ENCODE results near the gene APAF1. TPM values are rescaled to one million over a fixed set of nuclear protein-coding genes. Genes with fewer than 3 reads are reported as not detected.

The APAF1 gene
- total RNA-seq, 1 experiment from 2014 or later = 19.3 TPM

DNA sequence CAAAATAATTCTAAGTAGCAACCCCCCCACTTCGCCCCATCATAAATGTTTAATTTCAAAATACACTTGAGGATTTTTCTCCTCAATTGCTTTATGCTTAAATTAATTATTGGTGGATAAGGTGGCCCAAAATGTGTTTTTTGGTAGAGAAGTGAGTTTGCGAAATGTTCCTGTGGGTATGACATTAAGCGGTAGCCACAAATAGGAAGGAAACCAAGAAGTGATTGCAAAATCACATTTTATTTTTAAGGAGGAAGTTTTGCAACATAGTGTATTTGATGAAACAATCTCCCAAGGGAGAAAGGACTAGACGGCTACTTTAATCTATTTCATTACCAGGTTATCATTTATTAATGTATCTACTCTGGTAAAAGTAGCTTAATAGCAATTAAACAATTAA, 26.1 kb upstream of the APAF1 start (continued):
- TF ChIP-seq, protein P1, sequence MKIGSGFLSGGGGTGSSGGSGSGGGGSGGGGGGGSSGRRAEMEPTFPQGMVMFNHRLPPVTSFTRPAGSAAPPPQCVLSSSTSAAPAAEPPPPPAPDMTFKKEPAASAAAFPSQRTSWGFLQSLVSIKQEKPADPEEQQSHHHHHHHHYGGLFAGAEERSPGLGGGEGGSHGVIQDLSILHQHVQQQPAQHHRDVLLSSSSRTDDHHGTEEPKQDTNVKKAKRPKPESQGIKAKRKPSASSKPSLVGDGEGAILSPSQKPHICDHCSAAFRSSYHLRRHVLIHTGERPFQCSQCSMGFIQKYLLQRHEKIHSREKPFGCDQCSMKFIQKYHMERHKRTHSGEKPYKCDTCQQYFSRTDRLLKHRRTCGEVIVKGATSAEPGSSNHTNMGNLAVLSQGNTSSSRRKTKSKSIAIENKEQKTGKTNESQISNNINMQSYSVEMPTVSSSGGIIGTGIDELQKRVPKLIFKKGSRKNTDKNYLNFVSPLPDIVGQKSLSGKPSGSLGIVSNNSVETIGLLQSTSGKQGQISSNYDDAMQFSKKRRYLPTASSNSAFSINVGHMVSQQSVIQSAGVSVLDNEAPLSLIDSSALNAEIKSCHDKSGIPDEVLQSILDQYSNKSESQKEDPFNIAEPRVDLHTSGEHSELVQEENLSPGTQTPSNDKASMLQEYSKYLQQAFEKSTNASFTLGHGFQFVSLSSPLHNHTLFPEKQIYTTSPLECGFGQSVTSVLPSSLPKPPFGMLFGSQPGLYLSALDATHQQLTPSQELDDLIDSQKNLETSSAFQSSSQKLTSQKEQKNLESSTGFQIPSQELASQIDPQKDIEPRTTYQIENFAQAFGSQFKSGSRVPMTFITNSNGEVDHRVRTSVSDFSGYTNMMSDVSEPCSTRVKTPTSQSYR (CRISPR knock-in tag; IDR thresholded peaks at IDR 0.05) = no peak
- TF ChIP-seq FOXK1 (CRISPR knock-in tag; IDR thresholded peaks at IDR 0.05) (no peak), SMAD4 (CRISPR knock-in tag; IDR thresholded peaks at IDR 0.05) (no peak), ZNF317 (CRISPR knock-in tag; IDR thresholded peaks at IDR 0.05; ENCODE audit: borderline replicate concordance, low read depth) (no peak), ZNF671 (CRISPR knock-in tag; IDR thresholded peaks at IDR 0.05) (no peak)
- TF ChIP-seq, protein P2, sequence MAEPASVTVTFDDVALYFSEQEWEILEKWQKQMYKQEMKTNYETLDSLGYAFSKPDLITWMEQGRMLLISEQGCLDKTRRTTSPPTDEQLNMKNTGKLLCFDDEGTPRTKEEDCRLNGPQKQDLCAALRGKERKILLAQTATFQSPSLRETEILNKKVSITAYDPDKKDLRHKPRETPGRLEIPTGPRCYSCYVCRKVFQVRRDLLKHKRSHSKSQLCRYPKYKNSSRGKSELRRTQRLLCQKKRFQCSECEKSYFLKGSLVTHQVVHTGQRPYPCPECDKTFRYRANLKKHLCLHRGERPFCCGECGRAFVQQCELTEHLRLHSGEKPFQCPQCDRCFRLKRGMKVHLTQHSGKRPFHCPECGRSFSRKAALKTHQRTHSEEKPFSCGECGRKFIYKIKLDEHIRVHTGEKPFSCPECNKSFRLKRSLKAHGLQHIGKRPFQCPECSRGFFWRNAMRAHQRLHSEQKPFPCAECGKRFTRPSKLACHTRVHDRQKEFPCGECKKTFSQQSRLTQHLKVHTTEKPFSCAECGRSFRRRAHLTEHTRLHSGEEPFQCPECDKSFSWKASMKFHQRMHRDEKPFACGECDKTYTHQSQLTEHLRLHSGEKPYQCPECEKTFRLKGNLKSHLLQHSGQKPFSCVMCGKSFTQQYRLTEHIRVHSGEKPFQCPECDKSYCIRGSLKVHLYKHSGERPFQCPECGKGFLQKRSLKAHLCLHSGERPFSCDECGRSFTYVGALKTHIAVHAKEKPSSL (CRISPR knock-in tag; conservative IDR thresholded peaks at IDR 0.05) = no peak
- TF ChIP-seq, protein P3, sequence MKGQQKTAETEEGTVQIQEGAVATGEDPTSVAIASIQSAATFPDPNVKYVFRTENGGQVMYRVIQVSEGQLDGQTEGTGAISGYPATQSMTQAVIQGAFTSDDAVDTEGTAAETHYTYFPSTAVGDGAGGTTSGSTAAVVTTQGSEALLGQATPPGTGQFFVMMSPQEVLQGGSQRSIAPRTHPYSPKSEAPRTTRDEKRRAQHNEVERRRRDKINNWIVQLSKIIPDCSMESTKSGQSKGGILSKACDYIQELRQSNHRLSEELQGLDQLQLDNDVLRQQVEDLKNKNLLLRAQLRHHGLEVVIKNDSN (CRISPR knock-in tag; IDR thresholded peaks at IDR 0.05) = no peak
- TF ChIP-seq, protein P4, sequence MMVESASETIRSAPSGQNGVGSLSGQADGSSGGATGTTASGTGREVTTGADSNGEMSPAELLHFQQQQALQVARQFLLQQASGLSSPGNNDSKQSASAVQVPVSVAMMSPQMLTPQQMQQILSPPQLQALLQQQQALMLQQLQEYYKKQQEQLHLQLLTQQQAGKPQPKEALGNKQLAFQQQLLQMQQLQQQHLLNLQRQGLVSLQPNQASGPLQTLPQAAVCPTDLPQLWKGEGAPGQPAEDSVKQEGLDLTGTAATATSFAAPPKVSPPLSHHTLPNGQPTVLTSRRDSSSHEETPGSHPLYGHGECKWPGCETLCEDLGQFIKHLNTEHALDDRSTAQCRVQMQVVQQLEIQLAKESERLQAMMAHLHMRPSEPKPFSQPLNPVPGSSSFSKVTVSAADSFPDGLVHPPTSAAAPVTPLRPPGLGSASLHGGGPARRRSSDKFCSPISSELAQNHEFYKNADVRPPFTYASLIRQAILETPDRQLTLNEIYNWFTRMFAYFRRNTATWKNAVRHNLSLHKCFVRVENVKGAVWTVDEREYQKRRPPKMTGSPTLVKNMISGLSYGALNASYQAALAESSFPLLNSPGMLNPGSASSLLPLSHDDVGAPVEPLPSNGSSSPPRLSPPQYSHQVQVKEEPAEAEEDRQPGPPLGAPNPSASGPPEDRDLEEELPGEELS (CRISPR knock-in tag; IDR thresholded peaks at IDR 0.05) = no peak
- TF ChIP-seq, protein P5, sequence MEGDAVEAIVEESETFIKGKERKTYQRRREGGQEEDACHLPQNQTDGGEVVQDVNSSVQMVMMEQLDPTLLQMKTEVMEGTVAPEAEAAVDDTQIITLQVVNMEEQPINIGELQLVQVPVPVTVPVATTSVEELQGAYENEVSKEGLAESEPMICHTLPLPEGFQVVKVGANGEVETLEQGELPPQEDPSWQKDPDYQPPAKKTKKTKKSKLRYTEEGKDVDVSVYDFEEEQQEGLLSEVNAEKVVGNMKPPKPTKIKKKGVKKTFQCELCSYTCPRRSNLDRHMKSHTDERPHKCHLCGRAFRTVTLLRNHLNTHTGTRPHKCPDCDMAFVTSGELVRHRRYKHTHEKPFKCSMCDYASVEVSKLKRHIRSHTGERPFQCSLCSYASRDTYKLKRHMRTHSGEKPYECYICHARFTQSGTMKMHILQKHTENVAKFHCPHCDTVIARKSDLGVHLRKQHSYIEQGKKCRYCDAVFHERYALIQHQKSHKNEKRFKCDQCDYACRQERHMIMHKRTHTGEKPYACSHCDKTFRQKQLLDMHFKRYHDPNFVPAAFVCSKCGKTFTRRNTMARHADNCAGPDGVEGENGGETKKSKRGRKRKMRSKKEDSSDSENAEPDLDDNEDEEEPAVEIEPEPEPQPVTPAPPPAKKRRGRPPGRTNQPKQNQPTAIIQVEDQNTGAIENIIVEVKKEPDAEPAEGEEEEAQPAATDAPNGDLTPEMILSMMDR (IDR thresholded peaks at IDR 0.05) = no peak
- TF ChIP-seq, protein P6, sequence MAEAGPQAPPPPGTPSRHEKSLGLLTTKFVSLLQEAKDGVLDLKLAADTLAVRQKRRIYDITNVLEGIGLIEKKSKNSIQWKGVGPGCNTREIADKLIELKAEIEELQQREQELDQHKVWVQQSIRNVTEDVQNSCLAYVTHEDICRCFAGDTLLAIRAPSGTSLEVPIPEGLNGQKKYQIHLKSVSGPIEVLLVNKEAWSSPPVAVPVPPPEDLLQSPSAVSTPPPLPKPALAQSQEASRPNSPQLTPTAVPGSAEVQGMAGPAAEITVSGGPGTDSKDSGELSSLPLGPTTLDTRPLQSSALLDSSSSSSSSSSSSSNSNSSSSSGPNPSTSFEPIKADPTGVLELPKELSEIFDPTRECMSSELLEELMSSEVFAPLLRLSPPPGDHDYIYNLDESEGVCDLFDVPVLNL (CRISPR knock-in tag; IDR thresholded peaks at IDR 0.05; ENCODE audit: borderline replicate concordance, low read depth) = no peak
- TF ChIP-seq, protein P7, sequence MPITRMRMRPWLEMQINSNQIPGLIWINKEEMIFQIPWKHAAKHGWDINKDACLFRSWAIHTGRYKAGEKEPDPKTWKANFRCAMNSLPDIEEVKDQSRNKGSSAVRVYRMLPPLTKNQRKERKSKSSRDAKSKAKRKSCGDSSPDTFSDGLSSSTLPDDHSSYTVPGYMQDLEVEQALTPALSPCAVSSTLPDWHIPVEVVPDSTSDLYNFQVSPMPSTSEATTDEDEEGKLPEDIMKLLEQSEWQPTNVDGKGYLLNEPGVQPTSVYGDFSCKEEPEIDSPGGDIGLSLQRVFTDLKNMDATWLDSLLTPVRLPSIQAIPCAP (CRISPR knock-in tag; IDR thresholded peaks at IDR 0.05) = no peak

DNA sequence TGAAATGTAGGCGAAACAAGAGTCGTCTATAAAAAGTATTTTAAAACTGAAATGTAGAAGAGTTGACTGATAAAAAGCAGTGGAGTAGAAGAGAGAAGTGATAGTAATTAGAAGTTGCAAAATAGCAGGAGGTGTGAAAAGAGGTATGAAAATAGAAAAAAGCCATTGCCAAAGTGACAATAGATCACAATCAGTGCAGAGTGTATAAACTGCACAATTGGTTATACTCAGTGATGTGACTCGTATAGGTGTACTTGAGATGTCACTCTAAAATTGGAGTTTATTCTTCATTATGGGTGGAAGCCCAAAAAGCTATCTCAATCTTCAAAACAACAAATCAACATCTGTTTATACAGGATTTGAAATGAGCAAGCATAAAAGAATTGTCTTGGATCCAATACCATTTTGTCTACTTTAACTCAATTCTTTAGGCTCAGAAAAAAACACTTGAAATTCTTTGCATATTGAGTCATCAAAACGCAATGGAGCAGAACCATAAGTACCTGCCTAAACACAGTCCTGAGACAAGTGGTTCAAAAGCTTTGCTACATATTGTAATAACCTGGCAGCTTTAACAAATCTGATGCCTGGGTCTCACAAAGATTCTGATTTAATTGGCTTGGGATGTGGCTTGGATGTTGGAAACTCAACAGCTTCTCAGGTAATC, 9.3 kb upstream of the APAF1 start:
- DNase-seq (ENCODE audit: low spot score) = no peak
- ATAC-seq = no peak
- no peak overlapping the region for H3K4me3 Mint-ChIP-seq
- H3K27ac Mint-ChIP-seq = no peak overlapping the region
- POLR2A ChIA-PET = no interaction called here
- H3K27me3 Mint-ChIP-seq (ENCODE audit: low read depth) = no peaks in the 10 kb centered on the region
- H3K4me1 Mint-ChIP-seq = no peaks in the 10 kb centered on the region
- CTCF ChIA-PET = no interaction called here
- peaks cover 4% of the 10 kb centered on the region for H3K36me3 Mint-ChIP-seq
- no peaks in the 10 kb centered on the region for H3K9me3 Mint-ChIP-seq
- TF ChIP-seq, protein P8, sequence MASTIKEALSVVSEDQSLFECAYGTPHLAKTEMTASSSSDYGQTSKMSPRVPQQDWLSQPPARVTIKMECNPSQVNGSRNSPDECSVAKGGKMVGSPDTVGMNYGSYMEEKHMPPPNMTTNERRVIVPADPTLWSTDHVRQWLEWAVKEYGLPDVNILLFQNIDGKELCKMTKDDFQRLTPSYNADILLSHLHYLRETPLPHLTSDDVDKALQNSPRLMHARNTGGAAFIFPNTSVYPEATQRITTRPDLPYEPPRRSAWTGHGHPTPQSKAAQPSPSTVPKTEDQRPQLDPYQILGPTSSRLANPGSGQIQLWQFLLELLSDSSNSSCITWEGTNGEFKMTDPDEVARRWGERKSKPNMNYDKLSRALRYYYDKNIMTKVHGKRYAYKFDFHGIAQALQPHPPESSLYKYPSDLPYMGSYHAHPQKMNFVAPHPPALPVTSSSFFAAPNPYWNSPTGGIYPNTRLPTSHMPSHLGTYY (CRISPR knock-in tag; IDR thresholded peaks at IDR 0.05) = no peak
- TF ChIP-seq, protein P9, sequence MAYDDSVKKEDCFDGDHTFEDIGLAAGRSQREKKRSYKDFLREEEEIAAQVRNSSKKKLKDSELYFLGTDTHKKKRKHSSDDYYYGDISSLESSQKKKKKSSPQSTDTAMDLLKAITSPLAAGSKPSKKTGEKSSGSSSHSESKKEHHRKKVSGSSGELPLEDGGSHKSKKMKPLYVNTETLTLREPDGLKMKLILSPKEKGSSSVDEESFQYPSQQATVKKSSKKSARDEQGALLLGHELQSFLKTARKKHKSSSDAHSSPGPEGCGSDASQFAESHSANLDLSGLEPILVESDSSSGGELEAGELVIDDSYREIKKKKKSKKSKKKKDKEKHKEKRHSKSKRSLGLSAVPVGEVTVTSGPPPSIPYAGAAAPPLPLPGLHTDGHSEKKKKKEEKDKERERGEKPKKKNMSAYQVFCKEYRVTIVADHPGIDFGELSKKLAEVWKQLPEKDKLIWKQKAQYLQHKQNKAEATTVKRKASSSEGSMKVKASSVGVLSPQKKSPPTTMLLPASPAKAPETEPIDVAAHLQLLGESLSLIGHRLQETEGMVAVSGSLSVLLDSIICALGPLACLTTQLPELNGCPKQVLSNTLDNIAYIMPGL (CRISPR knock-in tag; IDR thresholded peaks at IDR 0.05) = no peak
- TF ChIP-seq IRF2 (CRISPR knock-in tag; IDR thresholded peaks at IDR 0.05; ENCODE audit: borderline replicate concordance, low read depth) (no peak), OVOL2 (CRISPR knock-in tag; IDR thresholded peaks at IDR 0.05; ENCODE audit: borderline replicate concordance) (no peak), FOXJ3 (CRISPR knock-in tag; IDR thresholded peaks at IDR 0.05; ENCODE audit: borderline replicate concordance) (no peak)
- TF ChIP-seq, protein P6 (CRISPR knock-in tag; IDR thresholded peaks at IDR 0.05; ENCODE audit: borderline replicate concordance, low read depth) = no peak
- TF ChIP-seq, protein P10, sequence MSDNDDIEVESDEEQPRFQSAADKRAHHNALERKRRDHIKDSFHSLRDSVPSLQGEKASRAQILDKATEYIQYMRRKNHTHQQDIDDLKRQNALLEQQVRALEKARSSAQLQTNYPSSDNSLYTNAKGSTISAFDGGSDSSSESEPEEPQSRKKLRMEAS (CRISPR knock-in tag; IDR thresholded peaks at IDR 0.05) = no peak
